H9 (cell line): ENCODE data around the gene PGS1. TPM values are rescaled to one million over a fixed set of nuclear protein-coding genes. Genes with fewer than 3 reads are reported as not detected.

ENCODE experiments used
- DNase-seq: peaks from one replicate; pipeline ENCODE4 v3.0.0-alpha.2; 2017
- H2AFZ ChIP-seq: one replicate; pipeline ENCODE4 v1.6.1; 2013; ENCODE audit warnings: mild to moderate bottlenecking, low read length, control low read depth, moderate library complexity
- H2AK5ac ChIP-seq: 2 replicates; pipeline ENCODE4 v1.6.1; 2013; ENCODE audit warnings: low read length, control low read depth, mixed read lengths; ENCODE audit not compliant: insufficient read length
- H2BK120ac ChIP-seq: one replicate; pipeline ENCODE4 v1.6.1; 2013; ENCODE audit warnings: low read depth, mild to moderate bottlenecking, low read length, control low read depth, inconsistent platforms; ENCODE audit not compliant: poor library complexity, severe bottlenecking
- H2BK12ac ChIP-seq: 2 replicates; pipeline ENCODE4 v1.6.1; 2013; ENCODE audit warnings: low read length, control low read depth, mixed read lengths, low read depth; ENCODE audit not compliant: insufficient read length
- H2BK15ac ChIP-seq: 2 replicates; pipeline ENCODE4 v1.6.1; 2013; ENCODE audit warnings: low read depth, low read length, control low read depth
- H2BK20ac ChIP-seq: one replicate; pipeline ENCODE4 v1.6.1; 2013; ENCODE audit warnings: low read depth, mild to moderate bottlenecking, low read length, control low read depth, inconsistent platforms; ENCODE audit not compliant: poor library complexity, severe bottlenecking
- H2BK5ac ChIP-seq: 2 replicates; pipeline ENCODE4 v1.6.1; 2013; ENCODE audit warnings: low read length, control low read depth, mixed read lengths; ENCODE audit not compliant: insufficient read length
- H3K14ac ChIP-seq: 2 replicates; pipeline ENCODE4 v1.6.1; 2013; ENCODE audit warnings: low read length, control low read depth; ENCODE audit not compliant: insufficient read depth
- H3K18ac ChIP-seq: 2 replicates; pipeline ENCODE4 v1.6.1; 2013; ENCODE audit warnings: low read depth, mild to moderate bottlenecking, mixed read lengths, low read length, control low read depth; ENCODE audit not compliant: insufficient read length
- H3K23ac ChIP-seq: 2 replicates; pipeline ENCODE4 v1.6.1; 2013; ENCODE audit warnings: low read length, control low read depth, mixed read lengths, low read depth; ENCODE audit not compliant: insufficient read length
- H3K23me2 ChIP-seq: 2 replicates; pipeline ENCODE4 v1.6.1; 2013; ENCODE audit warnings: low read depth, mild to moderate bottlenecking, mixed read lengths, low read length, control low read depth; ENCODE audit not compliant: insufficient read length, poor library complexity, severe bottlenecking
- H3K27ac ChIP-seq: 2 replicates; pipeline ENCODE4 v1.5.1; 2013; ENCODE audit warnings: low read length, control low read depth, mixed read lengths, low read depth; ENCODE audit not compliant: insufficient read length
- H3K27me3 ChIP-seq: 2 replicates; pipeline ENCODE4 v1.6.1; 2013; ENCODE audit warnings: low read length, control low read depth, inconsistent platforms; ENCODE audit not compliant: insufficient read depth
- H3K4ac ChIP-seq: 2 replicates; pipeline ENCODE4 v1.6.1; 2013; ENCODE audit warnings: low read depth, mild to moderate bottlenecking, control low read depth, inconsistent platforms, low read length, moderate library complexity
- H3K4me1 ChIP-seq: 2 replicates; pipeline ENCODE4 v1.6.1; 2013; ENCODE audit warnings: low read length, control low read depth, inconsistent platforms; ENCODE audit not compliant: insufficient read depth
- H3K4me2 ChIP-seq: 2 replicates; pipeline ENCODE4 v1.6.1; 2013; ENCODE audit warnings: low read length, control low read depth, mixed read lengths; ENCODE audit not compliant: insufficient read length, insufficient read depth
- H3K56ac ChIP-seq: 2 replicates; pipeline ENCODE4 v1.6.1; 2013; ENCODE audit warnings: low read depth, mild to moderate bottlenecking, mixed read lengths, low read length, control low read depth; ENCODE audit not compliant: insufficient read length
- H3K79me1 ChIP-seq: 2 replicates; pipeline ENCODE4 v1.6.1; 2013; ENCODE audit warnings: low read depth, mild to moderate bottlenecking, moderate library complexity, low read length, control low read depth, inconsistent platforms; ENCODE audit not compliant: insufficient read depth, poor library complexity, severe bottlenecking
- H3K79me2 ChIP-seq: 2 replicates; pipeline ENCODE4 v1.6.1; 2013; ENCODE audit warnings: low read length, control low read depth, inconsistent platforms; ENCODE audit not compliant: insufficient read depth
- H3K9ac ChIP-seq: 2 replicates; pipeline ENCODE4 v1.6.1; 2013; ENCODE audit warnings: low read length, control low read depth, mixed read lengths; ENCODE audit not compliant: insufficient read length; ENCODE audit errors: extremely low read depth
- H3K9me3 ChIP-seq: one replicate; pipeline ENCODE4 v1.6.1; 2013; ENCODE audit warnings: low read depth, low read length, inconsistent platforms; ENCODE audit not compliant: control insufficient read depth
- H3T11ph ChIP-seq: one replicate; pipeline ENCODE4 v1.6.1; 2013; ENCODE audit warnings: mild to moderate bottlenecking, low read length, control low read depth, inconsistent platforms
- H4K20me1 ChIP-seq: one replicate; pipeline ENCODE4 v1.6.1; 2013; ENCODE audit not compliant: control insufficient read depth, insufficient read length, insufficient read depth
- H4K5ac ChIP-seq: 2 replicates; pipeline ENCODE4 v1.6.1; 2013; ENCODE audit warnings: low read depth, mild to moderate bottlenecking, mixed read lengths, low read length, control low read depth; ENCODE audit not compliant: insufficient read length
- H4K8ac ChIP-seq: replicated peaks from 2 replicates; pipeline ENCODE4 v1.6.1; 2013; ENCODE audit warnings: low read length, control low read depth, mixed read lengths, low read depth; ENCODE audit not compliant: insufficient read length
- H4K91ac ChIP-seq: 2 replicates; pipeline ENCODE4 v1.6.1; 2013; ENCODE audit warnings: low read depth, mild to moderate bottlenecking, moderate library complexity, mixed read lengths, low read length, control low read depth; ENCODE audit not compliant: insufficient read length
- H3K27ac Mint-ChIP-seq, 3 experiments: 2 replicates in 2 of 3; 3 replicates in 1 of 3; pipeline ENCODE4 v1.8.0; 2020 to 2021; ENCODE audit warnings: mixed read lengths in 3 of 3, mild to moderate bottlenecking in 1 of 3, moderate library complexity in 1 of 3
- H3K27me3 Mint-ChIP-seq: 2 replicates; pipeline ENCODE4 v1.8.0; 2021; ENCODE audit warnings: low read depth, mild to moderate bottlenecking, moderate library complexity, mixed read lengths
- H3K36me3 Mint-ChIP-seq, 3 experiments: 2 replicates in 2 of 3; 3 replicates in 1 of 3; pipeline ENCODE4 v1.8.0; 2020 to 2021; ENCODE audit warnings: low read depth in 3 of 3, mixed read lengths in 3 of 3; ENCODE audit not compliant: insufficient read depth in 1 of 3
- H3K4me1 Mint-ChIP-seq, 2 experiments: 2 replicates each; pipeline ENCODE4 v1.8.0; 2020; ENCODE audit warnings: mixed read lengths in 2 of 2
- H3K4me3 Mint-ChIP-seq, 2 experiments: 2 replicates in 1 of 2; 3 replicates in 1 of 2; pipeline ENCODE4 v1.8.0; 2020 to 2021; ENCODE audit warnings: mild to moderate bottlenecking in 2 of 2, mixed read lengths in 2 of 2, moderate library complexity in 1 of 2
- H3K9me3 Mint-ChIP-seq, 2 experiments: 2 replicates in 1 of 2; 3 replicates in 1 of 2; pipeline ENCODE4 v1.8.0; 2020; ENCODE audit warnings: mild to moderate bottlenecking in 2 of 2, mixed read lengths in 2 of 2, moderate library complexity in 1 of 2
- CTCF ChIP-seq: fragments of 200-600 bp; sonication (generic); conservative IDR thresholded peaks from 3 replicates; pipeline ENCODE4 v1.8.0; 2021; ENCODE audit warnings: antibody characterized with exemption, mild to moderate bottlenecking
- WGBS: extraction: QIAGEN DNeasy Blood & Tissue Kit; methylation state at CpG from one replicate; pipeline ENCODE4 v1.1.7; 2013; ENCODE audit warnings: missing lambda C conversion rate, low lambda C conversion rate, mixed read lengths; ENCODE audit not compliant: insufficient read length; ENCODE audit errors: extremely low coverage; 5-methylcytosine and 5-hydroxymethylcytosine counted together
- total RNA-seq: library from RNA; stranded (reverse); gene quantifications from 2 replicates; pipeline ENCODE4 v1.2.1, GENCODE V29; 2021

The PGS1 gene
- total RNA-seq, 1 experiment from 2014 or later, result 45.7 TPM

- H3K18ac ChIP-seq, result no peak overlapping the region
- H4K8ac ChIP-seq, result no peak overlapping the region
- H4K20me1 ChIP-seq, result no peaks in the 10 kb centered on the region
- H3K27me3 Mint-ChIP-seq, result no peaks in the 10 kb centered on the region; the same call in 1 of the 2 replicates
- H2BK15ac ChIP-seq, result no peak overlapping the region
- peaks cover 65 to 67% of the 10 kb centered on the region in 2 experiments for H3K4me1 Mint-ChIP-seq
- no peaks in the 10 kb centered on the region for H3K79me2 ChIP-seq
- H3K9ac ChIP-seq, result no peak overlapping the region
- no peak overlapping the region for H4K5ac ChIP-seq
- WGBS, result no CpG with 5 or more reads among the region's 5 CpGs
- H2BK20ac ChIP-seq, result no peak overlapping the region
- no peak overlapping the region for H2BK5ac ChIP-seq
- DNase-seq, result no peak
- H3K4ac ChIP-seq, result no peak overlapping the region
- H3K79me1 ChIP-seq, result no peaks in the 10 kb centered on the region
- H3K9me3 ChIP-seq, result no peaks in the 10 kb centered on the region
- TF ChIP-seq CTCF, result no peak
- H3T11ph ChIP-seq, result no peak overlapping the region
- H3K27ac ChIP-seq, result no peak overlapping the region
- H3K27ac Mint-ChIP-seq, result peak overlapping the region; percentile 37 to 93 (median 59)
- no peak overlapping the region for H4K91ac ChIP-seq
- no peak overlapping the region for H2BK120ac ChIP-seq
- H3K4me3 Mint-ChIP-seq, result no peak overlapping the region
- no peaks in the 10 kb centered on the region for H3K27me3 ChIP-seq
- no peak overlapping the region for H3K4me2 ChIP-seq
- no peaks in the 10 kb centered on the region for H3K23me2 ChIP-seq
- H3K23ac ChIP-seq, result no peak overlapping the region
- no peaks in the 10 kb centered on the region; a peak in 1 of 5 replicates for H3K9me3 Mint-ChIP-seq
- H2BK12ac ChIP-seq, result no peak overlapping the region
- H3K4me1 ChIP-seq, result peaks cover 6% of the 10 kb centered on the region; the same call in 1 of the 2 replicates
- no peaks in the 10 kb centered on the region for H3K36me3 Mint-ChIP-seq
- H2AFZ ChIP-seq, result no peak overlapping the region
- 0 out of 2 replicates have a peak overlapping the region, but pooled peaks have one; percentile 6 for H3K14ac ChIP-seq
- H2AK5ac ChIP-seq, result no peak overlapping the region
- no peak overlapping the region for H3K56ac ChIP-seq
Observed at GRCh38 chr17:78372841-78373240, 5.6 kb upstream of the PGS1 start.
